ENCODE data around the gene SPPL2C. TPM values are rescaled to one million over a fixed set of nuclear protein-coding genes. Genes with fewer than 3 reads are reported as not detected.

Gene SPPL2C
- total and polyA plus RNA-seq, 2 of the 8 experiments (the other 6 are each of a cell fraction or from before 2014, with no cell fraction given): not detected

- H3K79me2 ChIP-seq (ENCODE audit: control insufficient read depth in 1 of 2, insufficient read depth in 2 of 2, low read length in 2 of 2): no peaks in the 10 kb centered on the region
- no peak for FAIRE-seq
- TF ChIP-seq HDAC6 (IDR thresholded peaks at IDR 0.05; ENCODE audit: low read depth, low read length) (no peak), ATF2 (IDR thresholded peaks at IDR 0.05; ENCODE audit: low read length) (no peak), SAP30 (IDR thresholded peaks at IDR 0.05; ENCODE audit: insufficient read depth, insufficient replicate concordance, low read length) (no peak), USF2 (IDR thresholded peaks at IDR 0.05; ENCODE audit: low read length) (no peak), ATF3 (IDR thresholded peaks at IDR 0.05; ENCODE audit: insufficient read depth, low read depth, low read length) (no peak), RNF2 (IDR thresholded peaks at IDR 0.05; ENCODE audit: borderline replicate concordance, low read depth, low read length, missing control alignments, poor library complexity, severe bottlenecking) (no peak), TAF1 (IDR thresholded peaks at IDR 0.05; ENCODE audit: low read depth, low read length) (no peak), SIRT6 (IDR thresholded peaks at IDR 0.05; ENCODE audit: low read length) (no peak), GABPA (IDR thresholded peaks at IDR 0.05; ENCODE audit: borderline replicate concordance, insufficient read depth, low read length) (no peak), SIX5 (IDR thresholded peaks at IDR 0.05; ENCODE audit: low read depth, low read length) (no peak)
These were observed 3.7 kb downstream of the SPPL2C start for GRCh38 chr17:45848405-45848804.

More at GRCh38 chr17:45848405-45848804, 3.7 kb downstream of the SPPL2C start:
- Histone ChIP-seq H2BK15ac (ENCODE audit: low read length) (no peak overlapping the region), H3K4me2 (ENCODE audit: insufficient read depth in 1 of 2, low read depth in 2 of 2, low read length in 2 of 2) (no peak overlapping the region), H3K4me1 (replicated peaks in 1 of 4; ENCODE audit: control insufficient read depth in 3 of 4, insufficient read depth in 4 of 4, low read length in 3 of 4) (0 out of 7 replicates have a peak, but pooled peaks cover 0 to 3% (median 0%) of the 10 kb centered on the region in 4 experiments), H3K27ac (ENCODE audit: low read depth, low read length) (no peak overlapping the region), H2AFZ (ENCODE audit: low read length) (no peak overlapping the region), H4K91ac (replicated peaks; ENCODE audit: insufficient read length, low read length) (no peak overlapping the region), H2BK5ac (ENCODE audit: low read depth, low read length) (no peak overlapping the region), H3K4ac (replicated peaks; ENCODE audit: insufficient read length, low read depth, low read length) (no peak overlapping the region), H3K56ac (replicated peaks; ENCODE audit: insufficient read length, low read depth, low read length) (no peak overlapping the region), H3K23me2 (ENCODE audit: low read depth, low read length) (no peaks in the 10 kb centered on the region), H2AK5ac (ENCODE audit: low read depth, low read length) (no peak overlapping the region), H3K27me3 (replicated peaks in 1 of 4; ENCODE audit: control insufficient read depth in 3 of 4, extremely low read depth in 1 of 4, insufficient read depth in 3 of 4, low read length in 3 of 4) (peaks cover 0 to 4% (median 0%) of the 10 kb centered on the region in 4 experiments; a peak in 2 of 7 replicates), H3K36me3 (ENCODE audit: control insufficient read depth in 2 of 4, insufficient read depth in 4 of 4, low read length in 3 of 4) (no peaks in the 10 kb centered on the region), H3K9ac (replicated peaks in 1 of 4; ENCODE audit: extremely low read depth in 1 of 4, low read depth in 3 of 4, low read length in 3 of 4) (no peak overlapping the region), H3K14ac (ENCODE audit: insufficient read length) (no peak overlapping the region), H4K20me1 (replicated peaks in 1 of 2; ENCODE audit: control insufficient read depth in 1 of 2, insufficient read depth in 2 of 2, low read length in 2 of 2) (peaks cover 0 to 2% of the 10 kb centered on the region in 2 experiments), H3K18ac (ENCODE audit: extremely low read depth, low read length) (no peak overlapping the region), H2BK12ac (ENCODE audit: low read depth, low read length) (no peak overlapping the region), H3K23ac (ENCODE audit: insufficient read length) (no peak overlapping the region), H2BK120ac (replicated peaks; ENCODE audit: low read depth, low read length) (no peak overlapping the region), H3K79me1 (ENCODE audit: low read depth, low read length) (no peaks in the 10 kb centered on the region), H4K8ac (ENCODE audit: extremely low read depth, insufficient read depth, low read length) (no peak overlapping the region), H4K5ac (ENCODE audit: insufficient read length, low read depth, low read length) (no peak overlapping the region), H2BK20ac (ENCODE audit: low read length) (no peak overlapping the region), H3K9me3 (ENCODE audit: insufficient read depth in 2 of 2, low read depth in 1 of 2, low read length in 1 of 2) (no peaks in the 10 kb centered on the region), H3K4me3 (ENCODE audit: extremely low read depth in 1 of 4, insufficient read depth in 2 of 4, low read depth in 3 of 4, low read length in 4 of 4) (no peak overlapping the region)
- ChIA-PET POLR2A (ENCODE audit: partially characterized antibody) (no interaction called here), CTCF (ENCODE audit: partially characterized antibody) (interaction anchor here (0.6 to 8.1 kb wide), 9 partner anchors 12 to 209 kb away, joined by 3 to 137 read pairs (median 6); partner anchors contain the start of gene CRHR1)
- DNase-seq (ENCODE audit: low read depth in 1 of 2, low spot score in 2 of 2): no peak
- 80% methylated on average over 9 of the region's 9 CpGs; no CpG with 5 or more reads in 1 of the 2 experiments for WGBS, 2 experiments (ENCODE audit: extremely low coverage in 1 of 2, insufficient coverage in 1 of 2, insufficient read length in 1 of 2, insufficient replicate concordance in 2 of 2, low coverage in 1 of 2, low lambda C conversion rate in 2 of 2, missing lambda C conversion rate in 1 of 2)

Data from H1 (cell line).